Anterior cingulate cortex (tissue), 58 donors: ENCODE results near the gene KRT79.
"Not testable (repeated sequence)": the region's sequence is repeated elsewhere in the genome, so short reads cannot be mapped to it uniquely, and the experiment has no call there.

Experiments used
- DNase-seq, 58 donors: peaks; one replicate each; lab custom pipeline; 2025; lab: John Stamatoyannopoulos, UW

The KRT79 gene

GRCh38 chr12:52862023-52862422, 27.9 kb upstream of the KRT79 start:
- DNase-seq = no peak

GRCh38 chr12:52861511-52861910, 27.4 kb upstream of the KRT79 start:
- no peak for DNase-seq

DNA sequence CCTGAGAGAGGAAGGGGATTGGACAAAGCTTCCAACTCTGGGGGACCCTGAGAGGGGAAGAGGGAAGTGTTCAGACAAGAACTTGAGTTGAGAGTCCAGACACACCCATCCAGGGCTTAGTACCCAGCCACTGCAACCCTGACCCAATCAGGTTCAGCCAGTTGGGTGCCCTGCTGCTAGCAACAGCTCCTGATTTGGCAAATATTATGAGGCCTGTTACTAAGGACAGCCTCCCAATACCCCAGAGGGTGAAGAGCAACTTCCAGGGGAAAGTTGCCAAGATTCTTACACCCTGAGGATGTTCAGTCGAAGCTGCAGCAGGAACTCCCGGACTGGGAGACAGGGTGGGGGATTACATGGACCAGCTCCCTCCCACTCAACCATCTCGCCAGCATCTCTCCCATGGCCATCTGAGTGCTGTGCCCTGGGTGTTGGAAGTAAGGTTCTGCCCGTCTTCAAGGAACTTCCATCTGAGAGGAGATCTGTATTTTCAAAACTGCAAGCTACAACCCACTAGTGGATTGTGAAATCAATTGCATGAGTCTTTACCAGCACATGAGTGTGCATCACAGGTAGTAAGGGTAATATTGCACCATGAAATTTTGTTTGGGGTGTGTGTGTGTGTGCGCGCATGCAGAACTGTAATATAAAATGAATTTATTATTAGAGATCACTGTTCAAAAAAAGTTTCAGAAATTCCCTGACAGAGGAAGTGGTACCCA, 26.2 kb upstream of the KRT79 start:
- no peak for DNase-seq

DNA sequence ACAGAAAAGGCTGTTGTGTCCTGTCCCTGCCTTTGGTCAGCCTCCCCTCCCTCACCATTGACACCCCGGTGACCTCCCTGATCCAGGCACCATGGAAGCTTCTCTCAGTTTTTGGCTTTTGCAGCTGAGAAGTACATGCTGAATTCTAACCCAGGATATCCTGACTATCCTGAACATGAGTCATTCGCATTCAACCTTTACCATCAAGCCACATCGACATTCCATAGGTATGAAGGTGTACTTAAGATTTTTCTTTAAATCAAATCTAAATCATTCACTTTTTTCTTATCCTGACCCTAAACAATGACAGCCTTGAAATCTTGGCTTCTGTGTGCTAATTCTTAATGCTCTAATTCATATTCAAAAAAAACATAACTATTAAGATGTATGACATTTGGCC, 23.4 kb upstream of the KRT79 start:
- no peak for DNase-seq

DNA sequence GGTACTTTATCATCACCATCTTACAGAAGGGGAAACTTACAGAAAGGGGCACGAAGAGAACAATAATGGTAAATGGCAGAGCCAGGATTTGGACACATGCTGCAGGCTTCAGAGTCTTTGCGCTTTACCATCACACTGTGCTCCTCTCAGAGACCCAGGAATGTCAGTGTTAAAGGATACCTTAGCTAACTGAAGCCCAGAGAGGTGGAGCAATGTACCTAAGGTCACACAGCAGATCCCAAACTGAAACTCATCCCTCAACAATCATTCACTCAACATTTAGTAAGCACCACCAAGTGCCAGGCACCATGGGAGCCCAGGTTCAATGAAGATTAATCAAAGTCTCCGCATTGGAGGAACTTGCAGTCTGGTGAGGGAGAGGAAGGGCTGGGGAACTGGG, 22.7 kb upstream of the KRT79 start:
- no peak for DNase-seq

GRCh38 chr12:52856077-52856476, 22.0 kb upstream of the KRT79 start:
- not testable (repeated sequence) for DNase-seq

GRCh38 chr12:52851787-52852186, 17.7 kb upstream of the KRT79 start:
- DNase-seq = no peak

- no peak for DNase-seq
Measured at GRCh38 chr12:52850681-52851080, 16.6 kb upstream of the KRT79 start.

GRCh38 chr12:52849511-52849910, 15.4 kb upstream of the KRT79 start:
- no peak for DNase-seq

DNA sequence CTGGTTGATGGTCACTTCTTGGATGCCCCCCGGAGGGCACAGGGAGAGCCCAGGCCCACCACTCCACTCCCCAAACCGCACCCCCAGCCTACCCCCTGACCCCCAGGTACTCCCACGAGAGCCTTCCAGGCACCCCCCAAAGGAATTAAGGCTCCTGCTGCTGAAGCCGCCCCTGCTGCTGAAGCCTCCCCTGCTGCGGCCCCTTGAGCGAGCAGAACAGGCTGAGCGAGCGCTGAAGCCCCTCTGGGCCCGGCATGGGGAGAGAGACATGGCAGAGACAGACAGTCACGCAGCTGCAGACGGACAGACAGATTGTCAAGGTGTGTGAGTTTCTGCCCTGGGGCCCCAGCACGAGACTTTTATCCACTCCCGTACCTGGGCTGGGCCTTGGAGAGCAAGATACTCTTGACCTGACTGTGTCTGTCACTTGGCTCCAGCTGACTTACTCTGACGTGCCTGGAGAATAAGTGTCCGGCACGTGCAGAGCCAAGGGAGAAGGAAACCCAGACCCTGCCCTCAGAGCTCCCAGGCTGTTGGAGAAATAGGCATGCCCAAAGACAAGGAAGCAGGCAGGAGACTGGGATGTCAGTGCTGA, 14.6 kb upstream of the KRT79 start, which contains the start of gene KRT78:
Gene KRT78 (minus strand): TSS at position 334 of the 595 bp plus-strand sequence. CDS start 64 bp downstream, at position 270.
- DNase-seq = no peak

GRCh38 chr12:52847335-52848102, 13.4 kb upstream of the KRT79 start:
- DNase-seq = no peak

DNA sequence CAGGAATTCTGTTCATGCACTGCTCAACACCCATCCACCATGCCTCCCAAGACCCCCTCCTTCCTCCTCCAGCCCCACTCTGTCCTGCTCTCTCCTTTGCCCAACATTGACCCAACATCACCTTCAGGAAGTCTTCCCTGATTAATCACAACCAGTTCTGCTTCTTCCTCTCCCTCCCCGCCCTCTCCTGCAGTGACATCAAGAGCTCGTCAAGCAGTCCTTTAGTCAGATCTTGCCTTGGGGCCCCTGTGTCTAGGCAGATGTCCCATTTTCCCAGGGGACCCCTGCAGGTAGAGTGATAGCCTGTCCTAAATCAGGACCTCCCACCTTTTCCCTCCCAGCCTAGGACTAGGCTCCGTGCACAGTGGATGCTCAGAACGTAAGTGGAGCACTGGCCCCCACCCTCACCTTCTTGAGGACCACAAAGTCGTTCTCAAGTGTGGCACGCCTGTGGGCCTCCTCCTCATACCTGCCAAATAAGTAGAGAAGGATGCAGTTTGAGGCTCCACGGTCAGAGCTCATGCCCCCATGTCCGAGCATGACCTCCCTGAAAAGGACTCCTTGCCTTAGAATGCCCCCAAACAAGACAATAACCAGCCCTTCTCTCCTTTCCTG, 12.4 kb upstream of the KRT79 start:
- DNase-seq = no peak

DNA sequence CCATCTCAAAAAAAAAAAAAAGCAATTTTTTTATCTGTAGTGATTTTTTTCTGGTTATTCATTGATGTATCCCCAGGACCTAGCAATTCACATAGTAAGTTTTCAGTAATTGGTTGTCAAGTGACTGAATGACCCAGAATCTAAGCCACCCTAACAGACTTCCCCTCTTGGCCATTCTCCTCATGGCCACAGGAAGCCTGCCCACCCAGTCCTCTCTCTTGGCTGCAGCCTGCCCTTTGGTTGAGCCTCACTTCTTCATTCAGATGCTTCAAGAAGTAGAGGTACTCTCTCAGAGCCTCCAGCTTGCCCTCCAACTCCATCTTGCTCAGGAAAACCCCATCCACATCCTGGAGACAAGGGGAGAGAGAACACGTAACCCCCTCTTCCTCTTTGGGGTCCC, 11.8 kb upstream of the KRT79 start:
- no peak for DNase-seq

GRCh38 chr12:52844386-52844785, 10.3 kb upstream of the KRT79 start:
- DNase-seq = no peak

DNA sequence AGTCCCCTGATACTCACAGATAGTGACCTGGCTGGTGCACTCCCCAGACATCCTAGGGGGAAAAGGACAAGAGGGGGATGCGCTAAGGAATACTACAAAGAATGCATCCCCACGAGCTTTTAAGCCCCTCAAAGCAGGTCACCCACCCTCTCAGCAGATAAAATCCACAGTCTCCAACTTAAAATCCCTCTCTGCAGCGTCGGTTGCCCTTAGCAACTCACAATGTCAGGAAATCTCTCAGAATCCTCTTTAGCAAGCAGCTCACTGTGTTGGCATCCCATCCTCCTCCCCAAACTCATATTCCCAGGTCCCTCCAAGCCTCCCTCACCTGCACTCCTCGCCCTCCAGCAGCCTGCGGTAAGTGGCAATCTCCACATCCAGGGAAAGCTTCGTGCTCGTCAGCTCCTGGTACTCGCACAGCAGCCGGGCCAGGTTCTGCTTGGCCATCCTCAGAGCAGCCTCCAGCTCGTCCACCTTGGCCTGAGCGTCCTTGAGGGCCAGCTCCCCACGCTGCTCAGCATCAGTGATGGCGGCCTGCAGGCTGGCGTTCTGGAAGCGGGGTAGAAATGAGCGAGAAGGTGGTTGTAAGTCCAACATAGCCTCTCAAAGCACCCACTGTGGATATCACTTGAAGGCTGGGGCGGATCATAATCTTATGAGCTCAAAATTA, 5.5 kb upstream of the KRT79 start:
- peak in 1 of 58 donors; percentile 2 for DNase-seq

GRCh38 chr12:52838609-52839435, 4.7 kb upstream of the KRT79 start:
- no peak for DNase-seq

DNA sequence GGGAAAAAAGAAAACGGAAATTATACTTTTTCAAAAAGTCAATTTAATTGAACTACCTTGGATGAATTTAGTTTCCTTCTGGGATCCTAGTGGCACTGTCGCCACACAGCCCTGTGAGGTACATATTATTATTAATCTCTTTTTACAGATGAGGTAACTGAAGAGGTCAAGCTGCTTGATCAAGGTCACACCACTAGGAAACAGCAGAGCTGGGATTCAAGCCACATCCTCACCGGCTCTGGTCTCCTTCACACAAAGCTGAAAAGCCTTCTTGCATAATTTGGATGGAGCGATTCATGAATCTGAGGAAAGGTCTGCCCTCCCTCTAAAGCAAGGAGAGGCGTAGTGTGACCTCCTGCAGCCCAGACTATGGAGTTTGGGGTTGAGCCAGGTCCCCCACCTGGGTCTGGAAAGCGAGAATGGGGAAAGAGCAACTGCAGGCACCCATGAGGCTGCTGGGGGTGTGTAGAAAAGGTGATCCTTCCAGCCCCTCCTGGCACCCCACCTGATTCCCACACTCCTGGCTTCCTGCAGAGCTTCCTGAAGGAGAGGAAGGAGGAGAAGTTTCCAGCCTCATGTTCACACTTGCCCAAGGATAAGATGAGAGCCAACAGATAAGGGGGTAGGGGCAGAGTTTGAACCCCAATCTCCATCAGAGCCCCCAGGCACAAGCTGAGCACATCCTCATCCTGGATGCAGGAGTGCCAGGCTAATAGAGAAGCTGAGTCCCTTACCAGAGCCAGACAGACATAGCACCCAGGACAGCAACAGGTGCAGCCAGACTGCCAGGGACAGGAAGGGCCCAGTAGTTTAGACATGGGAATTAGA, 3.9 kb upstream of the KRT79 start:
- no peak for DNase-seq

DNA sequence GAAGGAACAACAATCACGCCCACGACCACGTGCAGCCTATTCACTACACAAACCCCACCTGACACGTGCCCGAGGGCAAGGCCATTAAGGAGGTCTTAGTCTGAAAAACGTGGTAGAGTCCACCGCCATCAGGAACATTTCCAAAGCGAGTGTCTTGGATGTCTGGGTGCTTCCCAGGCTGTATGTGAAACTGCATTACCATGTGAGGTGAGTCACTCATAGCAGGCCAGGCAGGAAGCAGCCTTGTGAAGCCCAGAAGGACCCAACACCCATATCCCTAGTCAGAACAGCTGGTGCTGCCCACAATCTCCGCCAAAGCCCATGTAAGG, 3.3 kb upstream of the KRT79 start:
- DNase-seq = peak in 17 of 58 donors; percentile 2 to 45 (median 7)
